ENCODE data around the gene CLDN10. TPM values are rescaled to one million over a fixed set of nuclear protein-coding genes. Genes with fewer than 3 reads are reported as not detected.
A peak's percentile ranks its signal among the peaks of the same experiment; 100 is the strongest.
"Not testable (repeated sequence)": the region's sequence is repeated elsewhere in the genome, so short reads cannot be mapped to it uniquely, and the experiment has no call there.

CLDN10 gene
- total RNA-seq, 1 donor = not detected

GRCh38 chr13:95509521-95510310, 42.8 kb upstream of the CLDN10 start:
- no peak overlapping the region for H3K4me3 ChIP-seq (ENCODE audit: low read depth, low read length)
- TF ChIP-seq CTCF (IDR thresholded peaks at IDR 0.05; ENCODE audit: insufficient read depth, low read depth, low read length) = no peak
- peak; percentile 15 for DNase-seq (ENCODE audit: low read depth)

GRCh38 chr13:95510950-95511349, 41.6 kb upstream of the CLDN10 start:
- DNase-seq (ENCODE audit: low read depth) = no peak
- H3K4me3 ChIP-seq (ENCODE audit: low read depth, low read length) = no peak overlapping the region
- TF ChIP-seq CTCF (IDR thresholded peaks at IDR 0.05; ENCODE audit: insufficient read depth, low read depth, low read length) = no peak

GRCh38 chr13:95512424-95512823, 40.1 kb upstream of the CLDN10 start:
- no peak overlapping the region for H3K4me3 ChIP-seq (ENCODE audit: low read depth, low read length)
- DNase-seq (ENCODE audit: low read depth) = no peak
- TF ChIP-seq CTCF (IDR thresholded peaks at IDR 0.05; ENCODE audit: insufficient read depth, low read depth, low read length) = no peak

GRCh38 chr13:95512957-95513356, 39.6 kb upstream of the CLDN10 start:
- H3K4me3 ChIP-seq (ENCODE audit: low read depth, low read length) = no peak overlapping the region
- TF ChIP-seq CTCF (IDR thresholded peaks at IDR 0.05; ENCODE audit: insufficient read depth, low read depth, low read length) = no peak
- DNase-seq (ENCODE audit: low read depth) = no peak

- not testable (repeated sequence) for H3K4me3 ChIP-seq (ENCODE audit: low read depth, low read length); DNase-seq (ENCODE audit: low read depth)
Measured at GRCh38 chr13:95515606-95516005, 36.9 kb upstream of the CLDN10 start.

- no peak for TF ChIP-seq CTCF (IDR thresholded peaks at IDR 0.05; ENCODE audit: insufficient read depth, low read depth, low read length)
- no peak for DNase-seq (ENCODE audit: low read depth)
- H3K4me3 ChIP-seq (ENCODE audit: low read depth, low read length) = no peak overlapping the region
Measured at GRCh38 chr13:95516021-95516420, 36.5 kb upstream of the CLDN10 start.

- TF ChIP-seq CTCF (IDR thresholded peaks at IDR 0.05; ENCODE audit: insufficient read depth, low read depth, low read length) = no peak
- H3K4me3 ChIP-seq (ENCODE audit: low read depth, low read length) = no peak overlapping the region
Measured at GRCh38 chr13:95516492-95516891, 36.0 kb upstream of the CLDN10 start.

More at GRCh38 chr13:95516492-95516891, 36.0 kb upstream of the CLDN10 start:
- DNase-seq (ENCODE audit: low read depth) = no peak
